Testis (tissue), 3 donors: Measurements from ENCODE around the gene PPP2R2C. TPM values are rescaled to one million over a fixed set of nuclear protein-coding genes. Genes with fewer than 3 reads are reported as not detected.

ENCODE experiments used
- DNase-seq: peaks from one replicate; pipeline ENCODE4 v3.0.0-alpha.2; 2019
- H3K27ac ChIP-seq, 2 donors: fragments of 200-600 bp; sonication (generic); one replicate each; pipeline ENCODE4 v1.5.1; 2019
- H3K27me3 ChIP-seq: fragments of 200-600 bp; sonication (generic); one replicate; pipeline ENCODE4 v1.5.1; 2019
- H3K36me3 ChIP-seq: fragments of 200-600 bp; sonication (generic); one replicate; pipeline ENCODE4 v1.5.1; 2017; ENCODE audit warnings: low read depth; ENCODE audit errors: missing control alignments
- H3K4me1 ChIP-seq: fragments of 200-600 bp; sonication (generic); one replicate; pipeline ENCODE4 v1.5.1; 2019
- H3K4me3 ChIP-seq, 2 donors: fragments of 200-600 bp; sonication (generic); one replicate each; pipeline ENCODE4 v1.5.1; 2017 to 2019
- H3K9me3 ChIP-seq: fragments of 200-600 bp; sonication (generic); one replicate; pipeline ENCODE4 v1.5.1; 2017
- CTCF ChIP-seq, 3 experiments: fragments of 450-650 bp in 2 of 3; fragments of 200-600 bp in 1 of 3; sonication (generic) in 1 of 3; IDR thresholded peaks; one replicate each; pipeline ENCODE4 v1.5.1; 2016 to 2019; ENCODE audit warnings: antibody characterized with exemption in 3 of 3, mild to moderate bottlenecking in 2 of 3, moderate library complexity in 1 of 3
- POLR2A ChIP-seq: fragments of 450-650 bp; IDR thresholded peaks from one replicate; pipeline ENCODE4 v1.6.1; 2017; ENCODE audit warnings: antibody characterized with exemption, mild to moderate bottlenecking, moderate library complexity
- WGBS, 2 donors: methylation state at CpG; one replicate each; pipeline ENCODE4 v1.1.5; 2018; 5-methylcytosine and 5-hydroxymethylcytosine counted together
- intact Hi-C: fragments of 100-400 bp; cut with DNase I; formaldehyde crosslinking; loops from one replicate; pipeline ENCODE4 v1.15.1; 2023; ENCODE audit warnings: low total_unique reads
- polyA plus RNA-seq: library from polyadenylated mRNA; stranded (reverse); fragments of 350-450 nt; fragmentation: Illumina TruSeq; extraction: RNeasy Lipid Tissue Mini Kit (QIAGEN cat#74804); gene quantifications from one replicate; pipeline ENCODE4 v1.2.3, GENCODE V29; 2014; ENCODE audit warnings: low read depth, low replicate concordance; ENCODE audit not compliant: insufficient read depth
- total RNA-seq, 2 donors: library from RNA; depleted of rRNA; stranded (reverse); fragments of >200 nt; gene quantifications; one replicate each; pipeline ENCODE4 v1.2.3, GENCODE V29; 2016

Gene PPP2R2C
- total and polyA plus RNA-seq, 3 donors from 2014 or later = 7.9 to 20.4 (median 13.1) TPM

GRCh38 chr4:6430927-6431326, 41.5 kb downstream of the PPP2R2C start:
- H3K27me3 ChIP-seq = no peaks in the 10 kb centered on the region
- no peak for TF ChIP-seq POLR2A
- TF ChIP-seq CTCF (IDR thresholded peaks at IDR 0.05) = no peak
- H3K4me3 ChIP-seq = no peak overlapping the region
- no peaks in the 10 kb centered on the region for H3K9me3 ChIP-seq
- no peaks in the 10 kb centered on the region for H3K36me3 ChIP-seq
- 73 to 90% methylated on average over 3 to 4 of the region's 4 CpGs for WGBS, 2 donors
- no peak overlapping the region for H3K27ac ChIP-seq
- intact Hi-C loops = no loop called here
- no peaks in the 10 kb centered on the region for H3K4me1 ChIP-seq
- no peak for DNase-seq

DNA sequence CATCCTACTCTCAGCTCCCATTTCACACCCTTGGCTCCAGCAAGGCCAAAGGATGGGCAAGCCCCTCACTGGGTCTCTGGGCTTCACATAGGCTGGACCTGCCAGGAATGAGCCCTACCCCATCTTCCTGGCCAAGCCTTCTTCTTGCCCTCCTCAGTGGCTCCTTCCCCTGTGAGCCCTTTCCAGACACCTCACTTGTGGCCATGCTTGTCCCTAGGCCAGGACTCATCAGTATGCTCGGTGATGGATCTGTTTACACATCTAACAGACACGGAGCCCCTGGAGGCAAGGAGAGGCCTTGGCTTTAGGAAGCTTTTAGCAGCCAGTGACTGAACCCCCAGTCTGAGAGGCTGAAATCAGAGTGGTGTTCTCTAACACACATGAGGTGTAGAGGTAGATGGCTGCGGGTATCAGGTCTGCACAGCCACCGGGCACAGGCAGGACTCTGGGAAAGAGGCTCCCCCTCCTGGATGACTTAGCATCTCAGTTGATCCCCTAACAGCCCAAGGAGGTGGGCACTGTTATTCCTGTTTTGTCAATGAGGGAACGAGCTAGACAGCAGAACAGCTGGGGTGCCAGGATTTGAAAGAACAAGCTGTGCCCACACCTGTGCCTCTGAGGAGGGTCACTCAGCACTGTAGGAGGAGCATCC, 44.8 kb downstream of the PPP2R2C start:
- H3K4me3 ChIP-seq = no peak overlapping the region
- H3K27me3 ChIP-seq = no peaks in the 10 kb centered on the region
- no peaks in the 10 kb centered on the region for H3K9me3 ChIP-seq
- no peaks in the 10 kb centered on the region for H3K4me1 ChIP-seq
- no peaks in the 10 kb centered on the region for H3K36me3 ChIP-seq
- WGBS, 2 donors = 68 to 80% methylated on average over 5 of the region's 5 CpGs
- intact Hi-C loops = no loop called here
- no peak overlapping the region for H3K27ac ChIP-seq
- no peak for DNase-seq
- TF ChIP-seq CTCF (IDR thresholded peaks at IDR 0.05) (no peak), POLR2A (no peak)

DNA sequence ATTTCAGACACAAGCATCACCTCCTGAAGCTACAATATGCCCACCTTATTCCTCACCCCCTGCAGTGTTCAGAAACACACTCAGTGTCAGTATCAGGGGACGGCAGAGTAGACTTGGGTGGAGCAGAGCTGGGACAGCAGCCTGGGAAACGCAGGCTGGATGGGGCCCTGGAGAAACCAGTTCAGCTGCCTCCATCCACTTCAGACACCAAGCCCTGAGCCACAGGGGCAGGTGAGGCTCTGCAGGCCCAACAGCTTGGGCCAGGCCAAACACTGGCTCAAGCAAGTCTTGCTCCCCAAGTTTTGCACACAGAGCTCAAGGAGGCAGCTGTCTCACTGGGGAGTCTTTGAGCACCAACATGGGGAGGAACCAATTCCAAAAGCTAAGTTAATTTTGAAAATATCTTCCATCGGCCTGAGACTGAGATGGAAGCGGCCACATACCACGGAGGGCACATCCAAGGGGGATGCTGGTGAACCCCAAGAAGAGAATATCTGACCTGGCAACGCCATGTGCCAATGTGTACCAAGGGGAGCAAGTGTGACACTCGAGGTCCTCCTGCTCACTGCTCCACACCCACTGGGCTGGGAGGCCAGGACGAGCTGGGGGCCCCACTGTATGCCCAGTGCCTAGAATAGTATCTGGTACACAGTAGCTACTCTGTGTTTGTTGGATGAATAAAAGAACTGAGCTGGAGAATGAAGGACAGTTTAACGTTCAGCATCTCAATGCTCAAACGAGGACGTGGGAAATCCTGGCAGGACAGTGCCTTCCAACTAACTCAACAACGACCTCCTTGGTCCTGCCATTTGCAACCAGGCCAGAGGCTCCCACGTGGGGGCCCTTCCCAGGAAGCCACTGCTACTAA, 45.6 kb downstream of the PPP2R2C start:
- TF ChIP-seq POLR2A (no peak), CTCF (IDR thresholded peaks at IDR 0.05) (no peak)
- no peak overlapping the region for H3K27ac ChIP-seq
- DNase-seq = no peak
- H3K9me3 ChIP-seq = no peaks in the 10 kb centered on the region
- intact Hi-C loops = no loop called here
- no peaks in the 10 kb centered on the region for H3K27me3 ChIP-seq
- WGBS, 2 donors = 78% methylated on average over 13 of the region's 13 CpGs
- no peaks in the 10 kb centered on the region for H3K36me3 ChIP-seq
- H3K4me1 ChIP-seq = no peaks in the 10 kb centered on the region
- H3K4me3 ChIP-seq = no peak overlapping the region

GRCh38 chr4:6425911-6426310, 46.5 kb downstream of the PPP2R2C start:
- H3K27me3 ChIP-seq = no peaks in the 10 kb centered on the region
- WGBS, 2 donors = 80 to 90% methylated on average over 6 to 11 of the region's 11 CpGs
- intact Hi-C loops = no loop called here

More at GRCh38 chr4:6425911-6426310, 46.5 kb downstream of the PPP2R2C start:
- no peak for DNase-seq
- H3K9me3 ChIP-seq = no peaks in the 10 kb centered on the region
- no peaks in the 10 kb centered on the region for H3K36me3 ChIP-seq
- no peaks in the 10 kb centered on the region for H3K4me1 ChIP-seq
- no peak overlapping the region for H3K27ac ChIP-seq
- no peak overlapping the region for H3K4me3 ChIP-seq
- TF ChIP-seq POLR2A = no peak
- no peak for TF ChIP-seq CTCF (IDR thresholded peaks at IDR 0.05)
